HG03469 (cell line): ENCODE results near the gene CCDC187.
"Not testable (repeated sequence)": the region's sequence is repeated elsewhere in the genome, so short reads cannot be mapped to it uniquely, and the experiment has no call there.

Source experiments
- ATAC-seq: cut with Tn5 transposase; IDR thresholded peaks from one replicate; pipeline ENCODE4 v1.9.1; 2021; ENCODE audit warnings: mild to moderate bottlenecking, moderate library complexity, moderate number of reproducible peaks; ENCODE audit not compliant: unreplicated experiment

The CCDC187 gene

GRCh38 chr9:136327304-136327974, 23.5 kb upstream of the CCDC187 start, which contains the start of gene GPSM1:
Gene GPSM1, plus strand, starts transcription at chr9:136327539. Its CDS starts 157 bp downstream, at chr9:136327696.
- no peak for ATAC-seq

GRCh38 chr9:136326761-136327303, 22.9 kb upstream of the CCDC187 start:
- ATAC-seq, result no peak

GRCh38 chr9:136326061-136326760, 22.3 kb upstream of the CCDC187 start:
- no peak for ATAC-seq

- no peak for ATAC-seq
These were observed 21.5 kb upstream of the CCDC187 start for GRCh38 chr9:136325358-136325757.

- ATAC-seq, result no peak
These were observed 20.8 kb upstream of the CCDC187 start for GRCh38 chr9:136324501-136325300.

- ATAC-seq, result no peak
These were observed 19.5 kb upstream of the CCDC187 start for GRCh38 chr9:136323371-136323789.

GRCh38 chr9:136322756-136323330, 18.9 kb upstream of the CCDC187 start:
- ATAC-seq, result no peak

- ATAC-seq, result no peak
These were observed 17.7 kb upstream of the CCDC187 start for GRCh38 chr9:136321561-136321960.

- ATAC-seq, result not testable (repeated sequence)
These were observed 17.1 kb upstream of the CCDC187 start for GRCh38 chr9:136320972-136321371.

GRCh38 chr9:136319955-136320354, 16.1 kb upstream of the CCDC187 start:
- not testable (repeated sequence) for ATAC-seq

- not testable (repeated sequence) for ATAC-seq
These were observed 15.3 kb upstream of the CCDC187 start for GRCh38 chr9:136319244-136319643.

GRCh38 chr9:136318776-136319241, 14.9 kb upstream of the CCDC187 start:
- no peak for ATAC-seq

GRCh38 chr9:136318111-136318775, 14.3 kb upstream of the CCDC187 start:
- ATAC-seq, result no peak

- no peak for ATAC-seq
These were observed 13.8 kb upstream of the CCDC187 start for GRCh38 chr9:136317695-136318094.

- no peak for ATAC-seq
These were observed 13.2 kb upstream of the CCDC187 start for GRCh38 chr9:136316896-136317676.

GRCh38 chr9:136316271-136316751, 12.4 kb upstream of the CCDC187 start:
- ATAC-seq, result no peak

GRCh38 chr9:136314944-136315343, 11.1 kb upstream of the CCDC187 start:
- no peak for ATAC-seq

GRCh38 chr9:136314056-136314416, 10.1 kb upstream of the CCDC187 start:
- no peak for ATAC-seq
